WTC11 (cell line): ENCODE measurements around the gene LRRC34. TPM values are rescaled to one million over a fixed set of nuclear protein-coding genes. Genes with fewer than 3 reads are reported as not detected.

Source experiments
- ATAC-seq: fragments of 200-7000 bp; cut with Tn5 transposase; 2 replicates; pipeline ENCODE4 v1.10.0; 2021; ENCODE audit warnings: mild to moderate bottlenecking, moderate library complexity
- CTCF ChIA-PET: fragments of 300-600 bp; sonication (Branson Sonifier 250); formaldehyde crosslinking; loops from one replicate; lab custom pipeline; 2021; ENCODE audit warnings: antibody characterized with exemption; lab: Charles Lee
- POLR2A ChIA-PET: fragments of 350-600 bp; sonication (Branson Sonifier 250); formaldehyde crosslinking; loops from one replicate; lab custom pipeline; 2021; ENCODE audit warnings: antibody characterized with exemption; lab: Charles Lee
- DNase-seq: peaks from one replicate; pipeline ENCODE4 v3.0.0; 2021; ENCODE audit warnings: low spot score
- H3K27ac Mint-ChIP-seq: 2 replicates; pipeline ENCODE4 v1.8.0; 2021; ENCODE audit warnings: mixed read lengths
- H3K27me3 Mint-ChIP-seq: 2 replicates; pipeline ENCODE4 v1.8.0; 2021; ENCODE audit warnings: low read depth, mild to moderate bottlenecking, moderate library complexity, mixed read lengths
- H3K36me3 Mint-ChIP-seq: 2 replicates; pipeline ENCODE4 v1.8.0; 2021; ENCODE audit warnings: mixed read lengths
- H3K4me1 Mint-ChIP-seq: 2 replicates; pipeline ENCODE4 v1.8.0; 2022; ENCODE audit warnings: mixed read lengths
- H3K4me3 Mint-ChIP-seq: 2 replicates; pipeline ENCODE4 v1.8.0; 2021; ENCODE audit warnings: mild to moderate bottlenecking, moderate library complexity, mixed read lengths
- H3K9me3 Mint-ChIP-seq: 2 replicates; pipeline ENCODE4 v1.8.0; 2021; ENCODE audit warnings: mixed read lengths
- CREB1 ChIP-seq: sonication (generic); formaldehyde crosslinking; IDR thresholded peaks from 2 replicates; pipeline ENCODE4 v1.8.0; 2023; ENCODE audit warnings: mild to moderate bottlenecking, missing genetic modification reagents
- EMX1 ChIP-seq: fragments of 250-450 bp; sonication (Bioruptor Pico); IDR thresholded peaks from 2 replicates; pipeline ENCODE4 v1.8.0; 2021; ENCODE audit warnings: mild to moderate bottlenecking
- ESRRA ChIP-seq: sonication (generic); formaldehyde crosslinking; IDR thresholded peaks from 2 replicates; pipeline ENCODE4 v1.8.1; 2022; ENCODE audit warnings: mild to moderate bottlenecking, missing genetic modification reagents, borderline replicate concordance
- NFE2L1 ChIP-seq: sonication (generic); formaldehyde crosslinking; IDR thresholded peaks from 2 replicates; pipeline ENCODE4 v1.8.1; 2023; ENCODE audit warnings: missing genetic modification reagents
- NR1H2 ChIP-seq: sonication (generic); formaldehyde crosslinking; IDR thresholded peaks from 2 replicates; pipeline ENCODE4 v1.9.0; 2021; ENCODE audit warnings: mild to moderate bottlenecking, moderate library complexity, missing genetic modification reagents
- NR2C2 ChIP-seq: sonication (generic); formaldehyde crosslinking; IDR thresholded peaks from 2 replicates; pipeline ENCODE4 v1.8.0; 2022; ENCODE audit warnings: mild to moderate bottlenecking, missing genetic modification reagents
- TEAD4 ChIP-seq: sonication (generic); formaldehyde crosslinking; IDR thresholded peaks from 2 replicates; pipeline ENCODE4 v1.8.0; 2022; ENCODE audit warnings: mild to moderate bottlenecking, missing genetic modification reagents
- ZNF138 ChIP-seq: sonication (generic); formaldehyde crosslinking; conservative IDR thresholded peaks from 2 replicates; pipeline ENCODE4 v1.8.1; 2022; ENCODE audit warnings: mild to moderate bottlenecking, moderate library complexity, missing genetic modification reagents
- ZNF219 ChIP-seq: sonication (generic); formaldehyde crosslinking; IDR thresholded peaks from 2 replicates; pipeline ENCODE4 v1.8.0; 2023; ENCODE audit warnings: missing genetic modification reagents, mild to moderate bottlenecking, borderline replicate concordance
- ZNF232 ChIP-seq: sonication (generic); formaldehyde crosslinking; IDR thresholded peaks from 2 replicates; pipeline ENCODE4 v1.8.0; 2022; ENCODE audit warnings: mild to moderate bottlenecking, missing genetic modification reagents
- total RNA-seq: library from RNA; stranded (reverse); gene quantifications from 3 replicates; pipeline ENCODE4 v1.2.3, GENCODE V29; 2021
- TF ChIP-seq, protein P1 (sequence below): sonication (generic); formaldehyde crosslinking; IDR thresholded peaks from 2 replicates; pipeline ENCODE4 v1.8.1; 2023; ENCODE audit warnings: mild to moderate bottlenecking, missing genetic modification reagents, moderate library complexity
- TF ChIP-seq, protein P2 (sequence below): sonication (generic); formaldehyde crosslinking; IDR thresholded peaks from 2 replicates; pipeline ENCODE4 v1.8.1; 2022; ENCODE audit warnings: low read depth, missing genetic modification reagents, borderline replicate concordance
- TF ChIP-seq, protein P3 (sequence below): sonication (generic); formaldehyde crosslinking; IDR thresholded peaks from 2 replicates; pipeline ENCODE4 v1.8.0; 2023; ENCODE audit warnings: missing genetic modification reagents, mild to moderate bottlenecking, borderline replicate concordance
- TF ChIP-seq, protein P4 (sequence below): sonication (generic); formaldehyde crosslinking; conservative IDR thresholded peaks from 2 replicates; pipeline ENCODE4 v1.8.1; 2023; ENCODE audit warnings: mild to moderate bottlenecking, low read depth, missing genetic modification reagents, moderate library complexity
- TF ChIP-seq, protein P5 (sequence below): sonication (generic); formaldehyde crosslinking; IDR thresholded peaks from 2 replicates; pipeline ENCODE4 v1.8.1; 2022; ENCODE audit warnings: mild to moderate bottlenecking, moderate library complexity, missing genetic modification reagents
- TF ChIP-seq, protein P6 (sequence below): sonication (generic); formaldehyde crosslinking; IDR thresholded peaks from 2 replicates; pipeline ENCODE4 v1.8.1; 2022; ENCODE audit warnings: low read depth, mild to moderate bottlenecking, moderate library complexity, missing genetic modification reagents, borderline replicate concordance
- TF ChIP-seq, protein P7 (sequence below): fragments of 250-450 bp; sonication (Bioruptor Pico); IDR thresholded peaks from 2 replicates; pipeline ENCODE4 v1.9.0; 2021; ENCODE audit warnings: mild to moderate bottlenecking
- TF ChIP-seq, protein P8 (sequence below): sonication (generic); formaldehyde crosslinking; IDR thresholded peaks from 2 replicates; pipeline ENCODE4 v1.8.1; 2022; ENCODE audit warnings: mild to moderate bottlenecking, missing genetic modification reagents, moderate library complexity, borderline replicate concordance
- TF ChIP-seq, protein P9 (sequence below): sonication (generic); formaldehyde crosslinking; IDR thresholded peaks from 2 replicates; pipeline ENCODE4 v1.8.0; 2022; ENCODE audit warnings: mild to moderate bottlenecking, missing genetic modification reagents
- TF ChIP-seq, protein P10 (sequence below): sonication (generic); formaldehyde crosslinking; IDR thresholded peaks from 2 replicates; pipeline ENCODE4 v1.8.0; 2023; ENCODE audit warnings: missing genetic modification reagents

Gene LRRC34
- total RNA-seq, 1 experiment from 2014 or later, result 8.3 TPM

DNA sequence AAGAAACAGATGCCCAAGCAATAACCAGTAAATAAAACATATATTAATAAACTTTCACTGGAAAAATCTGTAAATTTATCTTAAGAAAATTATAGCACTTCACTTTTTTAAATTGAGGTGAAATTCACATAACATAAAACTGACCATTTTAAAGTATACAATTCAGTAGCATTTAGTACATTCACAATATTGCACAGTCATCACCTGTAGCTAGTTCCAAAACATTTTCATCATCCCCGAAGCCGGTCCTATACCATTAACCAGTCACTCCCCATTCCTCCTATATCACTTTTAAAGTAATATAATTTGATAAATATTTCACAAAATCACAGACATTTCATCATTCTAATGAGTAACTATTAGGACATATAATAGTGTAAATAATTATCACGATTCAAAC is 8.0 kb downstream of the LRRC34 start:
- DNase-seq (no peak), ATAC-seq (no peak)
- Mint-ChIP-seq H3K4me3 (no peak overlapping the region), H3K27me3 (no peaks in the 10 kb centered on the region; the same call in 1 of the 2 replicates), H3K4me1 (peaks cover 5% of the 10 kb centered on the region), H3K9me3 (no peaks in the 10 kb centered on the region), H3K27ac (no peak overlapping the region), H3K36me3 (peaks cover 6% of the 10 kb centered on the region; the same call in 1 of the 2 replicates)
- CTCF ChIA-PET, result no interaction called here
- TF ChIP-seq TEAD4 (CRISPR knock-in tag) (no peak), CREB1 (no peak), ESRRA (CRISPR knock-in tag) (no peak), ZNF232 (CRISPR knock-in tag) (no peak), NR2C2 (no peak), ZNF219 (CRISPR knock-in tag) (no peak), EMX1 (no peak), NFE2L1 (no peak), ZNF138 (CRISPR knock-in tag) (no peak), NR1H2 (CRISPR knock-in tag) (no peak)
- TF ChIP-seq, protein P1, sequence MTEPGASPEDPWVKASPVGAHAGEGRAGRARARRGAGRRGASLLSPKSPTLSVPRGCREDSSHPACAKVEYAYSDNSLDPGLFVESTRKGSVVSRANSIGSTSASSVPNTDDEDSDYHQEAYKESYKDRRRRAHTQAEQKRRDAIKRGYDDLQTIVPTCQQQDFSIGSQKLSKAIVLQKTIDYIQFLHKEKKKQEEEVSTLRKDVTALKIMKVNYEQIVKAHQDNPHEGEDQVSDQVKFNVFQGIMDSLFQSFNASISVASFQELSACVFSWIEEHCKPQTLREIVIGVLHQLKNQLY, result no peak
- TF ChIP-seq, protein P2, sequence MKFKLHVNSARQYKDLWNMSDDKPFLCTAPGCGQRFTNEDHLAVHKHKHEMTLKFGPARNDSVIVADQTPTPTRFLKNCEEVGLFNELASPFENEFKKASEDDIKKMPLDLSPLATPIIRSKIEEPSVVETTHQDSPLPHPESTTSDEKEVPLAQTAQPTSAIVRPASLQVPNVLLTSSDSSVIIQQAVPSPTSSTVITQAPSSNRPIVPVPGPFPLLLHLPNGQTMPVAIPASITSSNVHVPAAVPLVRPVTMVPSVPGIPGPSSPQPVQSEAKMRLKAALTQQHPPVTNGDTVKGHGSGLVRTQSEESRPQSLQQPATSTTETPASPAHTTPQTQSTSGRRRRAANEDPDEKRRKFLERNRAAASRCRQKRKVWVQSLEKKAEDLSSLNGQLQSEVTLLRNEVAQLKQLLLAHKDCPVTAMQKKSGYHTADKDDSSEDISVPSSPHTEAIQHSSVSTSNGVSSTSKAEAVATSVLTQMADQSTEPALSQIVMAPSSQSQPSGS (CRISPR knock-in tag), result no peak
- TF ChIP-seq, protein P3, sequence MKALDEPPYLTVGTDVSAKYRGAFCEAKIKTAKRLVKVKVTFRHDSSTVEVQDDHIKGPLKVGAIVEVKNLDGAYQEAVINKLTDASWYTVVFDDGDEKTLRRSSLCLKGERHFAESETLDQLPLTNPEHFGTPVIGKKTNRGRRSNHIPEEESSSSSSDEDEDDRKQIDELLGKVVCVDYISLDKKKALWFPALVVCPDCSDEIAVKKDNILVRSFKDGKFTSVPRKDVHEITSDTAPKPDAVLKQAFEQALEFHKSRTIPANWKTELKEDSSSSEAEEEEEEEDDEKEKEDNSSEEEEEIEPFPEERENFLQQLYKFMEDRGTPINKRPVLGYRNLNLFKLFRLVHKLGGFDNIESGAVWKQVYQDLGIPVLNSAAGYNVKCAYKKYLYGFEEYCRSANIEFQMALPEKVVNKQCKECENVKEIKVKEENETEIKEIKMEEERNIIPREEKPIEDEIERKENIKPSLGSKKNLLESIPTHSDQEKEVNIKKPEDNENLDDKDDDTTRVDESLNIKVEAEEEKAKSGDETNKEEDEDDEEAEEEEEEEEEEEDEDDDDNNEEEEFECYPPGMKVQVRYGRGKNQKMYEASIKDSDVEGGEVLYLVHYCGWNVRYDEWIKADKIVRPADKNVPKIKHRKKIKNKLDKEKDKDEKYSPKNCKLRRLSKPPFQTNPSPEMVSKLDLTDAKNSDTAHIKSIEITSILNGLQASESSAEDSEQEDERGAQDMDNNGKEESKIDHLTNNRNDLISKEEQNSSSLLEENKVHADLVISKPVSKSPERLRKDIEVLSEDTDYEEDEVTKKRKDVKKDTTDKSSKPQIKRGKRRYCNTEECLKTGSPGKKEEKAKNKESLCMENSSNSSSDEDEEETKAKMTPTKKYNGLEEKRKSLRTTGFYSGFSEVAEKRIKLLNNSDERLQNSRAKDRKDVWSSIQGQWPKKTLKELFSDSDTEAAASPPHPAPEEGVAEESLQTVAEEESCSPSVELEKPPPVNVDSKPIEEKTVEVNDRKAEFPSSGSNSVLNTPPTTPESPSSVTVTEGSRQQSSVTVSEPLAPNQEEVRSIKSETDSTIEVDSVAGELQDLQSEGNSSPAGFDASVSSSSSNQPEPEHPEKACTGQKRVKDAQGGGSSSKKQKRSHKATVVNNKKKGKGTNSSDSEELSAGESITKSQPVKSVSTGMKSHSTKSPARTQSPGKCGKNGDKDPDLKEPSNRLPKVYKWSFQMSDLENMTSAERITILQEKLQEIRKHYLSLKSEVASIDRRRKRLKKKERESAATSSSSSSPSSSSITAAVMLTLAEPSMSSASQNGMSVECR, result no peak
- TF ChIP-seq, protein P4, sequence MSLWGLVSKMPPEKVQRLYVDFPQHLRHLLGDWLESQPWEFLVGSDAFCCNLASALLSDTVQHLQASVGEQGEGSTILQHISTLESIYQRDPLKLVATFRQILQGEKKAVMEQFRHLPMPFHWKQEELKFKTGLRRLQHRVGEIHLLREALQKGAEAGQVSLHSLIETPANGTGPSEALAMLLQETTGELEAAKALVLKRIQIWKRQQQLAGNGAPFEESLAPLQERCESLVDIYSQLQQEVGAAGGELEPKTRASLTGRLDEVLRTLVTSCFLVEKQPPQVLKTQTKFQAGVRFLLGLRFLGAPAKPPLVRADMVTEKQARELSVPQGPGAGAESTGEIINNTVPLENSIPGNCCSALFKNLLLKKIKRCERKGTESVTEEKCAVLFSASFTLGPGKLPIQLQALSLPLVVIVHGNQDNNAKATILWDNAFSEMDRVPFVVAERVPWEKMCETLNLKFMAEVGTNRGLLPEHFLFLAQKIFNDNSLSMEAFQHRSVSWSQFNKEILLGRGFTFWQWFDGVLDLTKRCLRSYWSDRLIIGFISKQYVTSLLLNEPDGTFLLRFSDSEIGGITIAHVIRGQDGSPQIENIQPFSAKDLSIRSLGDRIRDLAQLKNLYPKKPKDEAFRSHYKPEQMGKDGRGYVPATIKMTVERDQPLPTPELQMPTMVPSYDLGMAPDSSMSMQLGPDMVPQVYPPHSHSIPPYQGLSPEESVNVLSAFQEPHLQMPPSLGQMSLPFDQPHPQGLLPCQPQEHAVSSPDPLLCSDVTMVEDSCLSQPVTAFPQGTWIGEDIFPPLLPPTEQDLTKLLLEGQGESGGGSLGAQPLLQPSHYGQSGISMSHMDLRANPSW (CRISPR knock-in tag), result no peak
- TF ChIP-seq, protein P5, sequence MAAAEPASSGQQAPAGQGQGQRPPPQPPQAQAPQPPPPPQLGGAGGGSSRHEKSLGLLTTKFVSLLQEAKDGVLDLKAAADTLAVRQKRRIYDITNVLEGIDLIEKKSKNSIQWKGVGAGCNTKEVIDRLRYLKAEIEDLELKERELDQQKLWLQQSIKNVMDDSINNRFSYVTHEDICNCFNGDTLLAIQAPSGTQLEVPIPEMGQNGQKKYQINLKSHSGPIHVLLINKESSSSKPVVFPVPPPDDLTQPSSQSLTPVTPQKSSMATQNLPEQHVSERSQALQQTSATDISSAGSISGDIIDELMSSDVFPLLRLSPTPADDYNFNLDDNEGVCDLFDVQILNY, result no peak
- TF ChIP-seq, protein P6, sequence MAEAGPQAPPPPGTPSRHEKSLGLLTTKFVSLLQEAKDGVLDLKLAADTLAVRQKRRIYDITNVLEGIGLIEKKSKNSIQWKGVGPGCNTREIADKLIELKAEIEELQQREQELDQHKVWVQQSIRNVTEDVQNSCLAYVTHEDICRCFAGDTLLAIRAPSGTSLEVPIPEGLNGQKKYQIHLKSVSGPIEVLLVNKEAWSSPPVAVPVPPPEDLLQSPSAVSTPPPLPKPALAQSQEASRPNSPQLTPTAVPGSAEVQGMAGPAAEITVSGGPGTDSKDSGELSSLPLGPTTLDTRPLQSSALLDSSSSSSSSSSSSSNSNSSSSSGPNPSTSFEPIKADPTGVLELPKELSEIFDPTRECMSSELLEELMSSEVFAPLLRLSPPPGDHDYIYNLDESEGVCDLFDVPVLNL (CRISPR knock-in tag), result no peak
- TF ChIP-seq, protein P7, sequence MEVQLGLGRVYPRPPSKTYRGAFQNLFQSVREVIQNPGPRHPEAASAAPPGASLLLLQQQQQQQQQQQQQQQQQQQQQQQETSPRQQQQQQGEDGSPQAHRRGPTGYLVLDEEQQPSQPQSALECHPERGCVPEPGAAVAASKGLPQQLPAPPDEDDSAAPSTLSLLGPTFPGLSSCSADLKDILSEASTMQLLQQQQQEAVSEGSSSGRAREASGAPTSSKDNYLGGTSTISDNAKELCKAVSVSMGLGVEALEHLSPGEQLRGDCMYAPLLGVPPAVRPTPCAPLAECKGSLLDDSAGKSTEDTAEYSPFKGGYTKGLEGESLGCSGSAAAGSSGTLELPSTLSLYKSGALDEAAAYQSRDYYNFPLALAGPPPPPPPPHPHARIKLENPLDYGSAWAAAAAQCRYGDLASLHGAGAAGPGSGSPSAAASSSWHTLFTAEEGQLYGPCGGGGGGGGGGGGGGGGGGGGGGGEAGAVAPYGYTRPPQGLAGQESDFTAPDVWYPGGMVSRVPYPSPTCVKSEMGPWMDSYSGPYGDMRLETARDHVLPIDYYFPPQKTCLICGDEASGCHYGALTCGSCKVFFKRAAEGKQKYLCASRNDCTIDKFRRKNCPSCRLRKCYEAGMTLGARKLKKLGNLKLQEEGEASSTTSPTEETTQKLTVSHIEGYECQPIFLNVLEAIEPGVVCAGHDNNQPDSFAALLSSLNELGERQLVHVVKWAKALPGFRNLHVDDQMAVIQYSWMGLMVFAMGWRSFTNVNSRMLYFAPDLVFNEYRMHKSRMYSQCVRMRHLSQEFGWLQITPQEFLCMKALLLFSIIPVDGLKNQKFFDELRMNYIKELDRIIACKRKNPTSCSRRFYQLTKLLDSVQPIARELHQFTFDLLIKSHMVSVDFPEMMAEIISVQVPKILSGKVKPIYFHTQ (CRISPR knock-in tag), result no peak
- TF ChIP-seq, protein P8, sequence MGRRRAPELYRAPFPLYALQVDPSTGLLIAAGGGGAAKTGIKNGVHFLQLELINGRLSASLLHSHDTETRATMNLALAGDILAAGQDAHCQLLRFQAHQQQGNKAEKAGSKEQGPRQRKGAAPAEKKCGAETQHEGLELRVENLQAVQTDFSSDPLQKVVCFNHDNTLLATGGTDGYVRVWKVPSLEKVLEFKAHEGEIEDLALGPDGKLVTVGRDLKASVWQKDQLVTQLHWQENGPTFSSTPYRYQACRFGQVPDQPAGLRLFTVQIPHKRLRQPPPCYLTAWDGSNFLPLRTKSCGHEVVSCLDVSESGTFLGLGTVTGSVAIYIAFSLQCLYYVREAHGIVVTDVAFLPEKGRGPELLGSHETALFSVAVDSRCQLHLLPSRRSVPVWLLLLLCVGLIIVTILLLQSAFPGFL (CRISPR knock-in tag), result no peak
- TF ChIP-seq, protein P9, sequence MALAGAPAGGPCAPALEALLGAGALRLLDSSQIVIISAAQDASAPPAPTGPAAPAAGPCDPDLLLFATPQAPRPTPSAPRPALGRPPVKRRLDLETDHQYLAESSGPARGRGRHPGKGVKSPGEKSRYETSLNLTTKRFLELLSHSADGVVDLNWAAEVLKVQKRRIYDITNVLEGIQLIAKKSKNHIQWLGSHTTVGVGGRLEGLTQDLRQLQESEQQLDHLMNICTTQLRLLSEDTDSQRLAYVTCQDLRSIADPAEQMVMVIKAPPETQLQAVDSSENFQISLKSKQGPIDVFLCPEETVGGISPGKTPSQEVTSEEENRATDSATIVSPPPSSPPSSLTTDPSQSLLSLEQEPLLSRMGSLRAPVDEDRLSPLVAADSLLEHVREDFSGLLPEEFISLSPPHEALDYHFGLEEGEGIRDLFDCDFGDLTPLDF (CRISPR knock-in tag), result no peak
- TF ChIP-seq, protein P10, sequence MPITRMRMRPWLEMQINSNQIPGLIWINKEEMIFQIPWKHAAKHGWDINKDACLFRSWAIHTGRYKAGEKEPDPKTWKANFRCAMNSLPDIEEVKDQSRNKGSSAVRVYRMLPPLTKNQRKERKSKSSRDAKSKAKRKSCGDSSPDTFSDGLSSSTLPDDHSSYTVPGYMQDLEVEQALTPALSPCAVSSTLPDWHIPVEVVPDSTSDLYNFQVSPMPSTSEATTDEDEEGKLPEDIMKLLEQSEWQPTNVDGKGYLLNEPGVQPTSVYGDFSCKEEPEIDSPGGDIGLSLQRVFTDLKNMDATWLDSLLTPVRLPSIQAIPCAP (CRISPR knock-in tag), result no peak
- POLR2A ChIA-PET, result no interaction called here
